Ishikawa (cell line): ENCODE data around the gene EXPH5.

Experiments
- CEBPB ChIP-seq: IDR thresholded peaks from 2 replicates; pipeline ENCODE4 v1.6.1; 2012
- CREB1 ChIP-seq: IDR thresholded peaks from 2 replicates; pipeline ENCODE4 v1.6.1; 2012; ENCODE audit warnings: low read depth
- EGR1 ChIP-seq: IDR thresholded peaks from 2 replicates; pipeline ENCODE4 v1.6.1; 2012
- EP300 ChIP-seq: IDR thresholded peaks from 2 replicates; pipeline ENCODE4 v1.6.1; 2012; ENCODE audit warnings: borderline replicate concordance
- FOXM1 ChIP-seq: IDR thresholded peaks from 2 replicates; pipeline ENCODE4 v1.6.1; 2012; ENCODE audit warnings: low read depth, borderline replicate concordance
- NFIC ChIP-seq: IDR thresholded peaks from 2 replicates; pipeline ENCODE4 v1.6.1; 2012
- RAD21 ChIP-seq: IDR thresholded peaks from 2 replicates; pipeline ENCODE4 v1.6.1; 2012; ENCODE audit warnings: low read depth
- TAF1 ChIP-seq: IDR thresholded peaks from 2 replicates; pipeline ENCODE4 v1.6.1; 2012; ENCODE audit warnings: low read depth, mild to moderate bottlenecking
- TCF12 ChIP-seq: IDR thresholded peaks from 2 replicates; pipeline ENCODE4 v1.6.1; 2012; ENCODE audit warnings: low read depth
- TEAD4 ChIP-seq: IDR thresholded peaks from 2 replicates; pipeline ENCODE4 v1.6.1; 2012
- YY1 ChIP-seq: IDR thresholded peaks from 2 replicates; pipeline ENCODE4 v1.6.1; 2012; ENCODE audit warnings: low read depth
- ZBTB7A ChIP-seq: IDR thresholded peaks from 2 replicates; pipeline ENCODE4 v1.6.1; 2012; ENCODE audit warnings: low read depth
- TF ChIP-seq, protein P1 (sequence below): IDR thresholded peaks from 2 replicates; pipeline ENCODE4 v1.6.1; 2012
- TF ChIP-seq, protein P2 (sequence below): IDR thresholded peaks from 2 replicates; pipeline ENCODE4 v1.6.1; 2012; ENCODE audit warnings: low read depth, mild to moderate bottlenecking
- TF ChIP-seq, protein P3 (sequence below): IDR thresholded peaks from 2 replicates; pipeline ENCODE4 v1.6.1; 2012

The EXPH5 gene

DNA sequence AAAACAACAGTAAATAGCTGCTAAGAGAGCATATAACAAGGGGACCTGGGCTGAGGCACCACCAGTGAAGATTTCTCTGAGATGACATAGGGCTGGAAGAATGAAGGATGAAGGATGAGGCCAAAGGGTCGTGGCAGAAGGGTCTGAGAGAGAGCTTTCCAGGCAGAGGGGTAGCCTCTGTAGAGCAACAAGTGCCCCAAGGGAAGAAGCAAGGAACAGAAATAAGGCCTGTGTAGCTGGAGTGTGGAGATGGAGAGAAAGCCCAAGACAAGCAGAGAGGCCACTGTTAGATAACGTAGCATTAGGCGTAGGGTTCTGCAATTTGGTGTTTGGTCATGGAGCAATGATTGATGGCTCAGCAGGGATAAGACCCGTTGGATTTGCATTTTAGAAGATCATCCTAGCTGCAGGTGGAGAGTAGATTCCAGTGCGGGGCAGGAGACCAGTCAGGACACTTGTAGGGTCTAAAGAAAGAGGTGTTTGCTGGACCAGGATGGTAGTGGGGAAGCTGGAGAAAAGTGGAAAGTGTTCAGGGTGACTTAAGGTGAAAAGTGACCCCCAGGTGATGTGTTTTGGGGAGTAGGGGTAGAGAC is 47.6 kb downstream of the EXPH5 start:
- no peak for TF ChIP-seq YY1
- TF ChIP-seq EP300, result no peak
- TF ChIP-seq TCF12, result no peak

DNA sequence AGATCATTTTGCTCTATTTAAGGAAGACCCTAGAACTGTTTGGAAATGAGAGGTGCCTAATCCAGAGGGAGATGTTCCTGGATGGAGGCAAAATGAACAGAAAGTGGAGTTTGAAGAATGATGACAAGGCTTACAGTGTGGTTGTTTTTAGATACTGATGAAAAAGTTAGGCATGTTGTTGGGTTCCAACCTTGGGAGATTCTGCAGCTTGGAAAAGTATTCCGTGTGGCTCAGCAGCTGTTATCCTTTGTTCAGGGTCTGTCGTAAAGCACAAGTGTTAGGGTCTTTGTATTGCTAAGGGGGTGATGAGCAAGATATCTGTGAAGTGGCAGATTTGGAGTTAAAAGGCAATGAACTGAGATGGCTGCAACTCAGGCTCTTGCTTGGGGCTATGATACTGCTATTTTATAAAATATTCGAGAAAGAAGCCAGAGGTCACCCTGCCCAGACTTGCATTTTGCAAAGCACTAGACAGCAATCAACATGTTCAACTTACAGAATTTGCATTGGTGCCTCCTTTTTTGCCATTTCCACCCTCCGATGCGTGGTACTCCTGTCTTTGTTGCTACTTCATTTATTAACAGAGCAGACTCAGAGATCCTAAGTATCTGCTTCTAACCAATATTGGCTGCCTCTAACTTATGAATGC is 50.1 kb downstream of the EXPH5 start:
- TF ChIP-seq, protein P1, sequence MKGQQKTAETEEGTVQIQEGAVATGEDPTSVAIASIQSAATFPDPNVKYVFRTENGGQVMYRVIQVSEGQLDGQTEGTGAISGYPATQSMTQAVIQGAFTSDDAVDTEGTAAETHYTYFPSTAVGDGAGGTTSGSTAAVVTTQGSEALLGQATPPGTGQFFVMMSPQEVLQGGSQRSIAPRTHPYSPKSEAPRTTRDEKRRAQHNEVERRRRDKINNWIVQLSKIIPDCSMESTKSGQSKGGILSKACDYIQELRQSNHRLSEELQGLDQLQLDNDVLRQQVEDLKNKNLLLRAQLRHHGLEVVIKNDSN, result no peak
- TF ChIP-seq, protein P2, sequence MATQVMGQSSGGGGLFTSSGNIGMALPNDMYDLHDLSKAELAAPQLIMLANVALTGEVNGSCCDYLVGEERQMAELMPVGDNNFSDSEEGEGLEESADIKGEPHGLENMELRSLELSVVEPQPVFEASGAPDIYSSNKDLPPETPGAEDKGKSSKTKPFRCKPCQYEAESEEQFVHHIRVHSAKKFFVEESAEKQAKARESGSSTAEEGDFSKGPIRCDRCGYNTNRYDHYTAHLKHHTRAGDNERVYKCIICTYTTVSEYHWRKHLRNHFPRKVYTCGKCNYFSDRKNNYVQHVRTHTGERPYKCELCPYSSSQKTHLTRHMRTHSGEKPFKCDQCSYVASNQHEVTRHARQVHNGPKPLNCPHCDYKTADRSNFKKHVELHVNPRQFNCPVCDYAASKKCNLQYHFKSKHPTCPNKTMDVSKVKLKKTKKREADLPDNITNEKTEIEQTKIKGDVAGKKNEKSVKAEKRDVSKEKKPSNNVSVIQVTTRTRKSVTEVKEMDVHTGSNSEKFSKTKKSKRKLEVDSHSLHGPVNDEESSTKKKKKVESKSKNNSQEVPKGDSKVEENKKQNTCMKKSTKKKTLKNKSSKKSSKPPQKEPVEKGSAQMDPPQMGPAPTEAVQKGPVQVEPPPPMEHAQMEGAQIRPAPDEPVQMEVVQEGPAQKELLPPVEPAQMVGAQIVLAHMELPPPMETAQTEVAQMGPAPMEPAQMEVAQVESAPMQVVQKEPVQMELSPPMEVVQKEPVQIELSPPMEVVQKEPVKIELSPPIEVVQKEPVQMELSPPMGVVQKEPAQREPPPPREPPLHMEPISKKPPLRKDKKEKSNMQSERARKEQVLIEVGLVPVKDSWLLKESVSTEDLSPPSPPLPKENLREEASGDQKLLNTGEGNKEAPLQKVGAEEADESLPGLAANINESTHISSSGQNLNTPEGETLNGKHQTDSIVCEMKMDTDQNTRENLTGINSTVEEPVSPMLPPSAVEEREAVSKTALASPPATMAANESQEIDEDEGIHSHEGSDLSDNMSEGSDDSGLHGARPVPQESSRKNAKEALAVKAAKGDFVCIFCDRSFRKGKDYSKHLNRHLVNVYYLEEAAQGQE, result no peak
- TF ChIP-seq, protein P3, sequence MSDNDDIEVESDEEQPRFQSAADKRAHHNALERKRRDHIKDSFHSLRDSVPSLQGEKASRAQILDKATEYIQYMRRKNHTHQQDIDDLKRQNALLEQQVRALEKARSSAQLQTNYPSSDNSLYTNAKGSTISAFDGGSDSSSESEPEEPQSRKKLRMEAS, result no peak
- TF ChIP-seq RAD21 (no peak), EGR1 (no peak), TEAD4 (no peak), YY1 (no peak), TAF1 (no peak), CREB1 (no peak), NFIC (no peak)

DNA sequence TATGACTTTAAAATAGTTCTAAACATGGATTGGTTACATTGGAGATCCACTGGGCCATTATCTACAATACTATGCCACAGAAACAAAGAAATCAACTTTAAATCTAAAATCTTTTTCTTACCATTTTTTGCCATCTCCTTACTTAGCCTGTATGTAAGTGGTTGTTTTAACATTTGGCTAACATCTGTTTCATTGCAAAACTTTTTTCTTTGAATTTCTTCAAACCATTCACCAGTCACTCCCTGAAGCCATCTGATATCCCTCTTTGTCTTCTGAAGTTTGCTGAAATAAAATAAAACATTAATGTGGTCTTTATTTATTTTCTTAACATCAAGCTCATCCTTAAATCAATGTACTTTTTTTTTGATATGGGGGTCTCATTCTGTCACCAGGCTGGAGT is 52.0 kb downstream of the EXPH5 start:
- TF ChIP-seq CEBPB, result no peak
- no peak for TF ChIP-seq RAD21
- no peak for TF ChIP-seq TAF1
- TF ChIP-seq, protein P2, result no peak
- TF ChIP-seq, protein P1, result no peak

DNA sequence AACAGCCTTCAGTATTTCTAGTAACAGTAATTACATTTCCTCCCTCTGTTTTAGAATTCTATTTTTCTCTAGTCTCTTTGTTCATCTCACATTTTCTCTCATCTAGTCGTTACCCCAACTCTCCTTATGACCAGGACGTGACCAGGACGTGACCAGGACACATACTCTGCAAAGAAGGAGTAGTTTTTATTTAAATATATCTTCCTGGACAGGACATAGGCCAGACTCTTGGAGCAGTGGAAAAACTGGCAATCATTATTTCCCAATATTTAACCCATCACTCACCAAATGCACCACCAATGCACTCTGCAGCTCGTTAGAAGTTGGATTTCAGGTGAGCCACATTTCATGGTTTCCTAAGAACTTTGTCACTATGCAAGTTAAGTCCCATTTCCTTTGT is 55.1 kb downstream of the EXPH5 start:
- TF ChIP-seq RAD21 (no peak), FOXM1 (no peak), EP300 (no peak), TCF12 (no peak), YY1 (no peak), NFIC (no peak), EGR1 (no peak), CREB1 (no peak), TAF1 (no peak), TEAD4 (no peak), ZBTB7A (no peak), CEBPB (no peak)
- TF ChIP-seq, protein P2, result no peak
- TF ChIP-seq, protein P3, result no peak
- TF ChIP-seq, protein P1, result no peak
